ENCODE results near the gene DPYSL4.

Gene DPYSL4

GRCh38 chr10:132239126-132240031 lies 52.6 kb downstream of the DPYSL4 start:
- no peak for TF ChIP-seq ZNF274 (IDR thresholded peaks at IDR 0.05; ENCODE audit: low read depth, low read length)
- no peak overlapping the region for H3K4me3 ChIP-seq (ENCODE audit: low read length)

GRCh38 chr10:132240156-132240555 lies 53.4 kb downstream of the DPYSL4 start:
- H3K4me3 ChIP-seq (ENCODE audit: low read length), result no peak overlapping the region
- TF ChIP-seq ZNF274 (IDR thresholded peaks at IDR 0.05; ENCODE audit: low read depth, low read length), result no peak

GRCh38 chr10:132240581-132240980 lies 53.8 kb downstream of the DPYSL4 start:
- no peak for TF ChIP-seq ZNF274 (IDR thresholded peaks at IDR 0.05; ENCODE audit: low read depth, low read length)

GRCh38 chr10:132241086-132241485 lies 54.3 kb downstream of the DPYSL4 start:
- H3K4me3 ChIP-seq (ENCODE audit: low read length), result no peak overlapping the region
- no peak for TF ChIP-seq ZNF274 (IDR thresholded peaks at IDR 0.05; ENCODE audit: low read depth, low read length)

More at GRCh38 chr10:132240581-132240980, 53.8 kb downstream of the DPYSL4 start:
- no peak overlapping the region for H3K4me3 ChIP-seq (ENCODE audit: low read length)

GRCh38 chr10:132241496-132241895 lies 54.7 kb downstream of the DPYSL4 start:
- no peak for TF ChIP-seq ZNF274 (IDR thresholded peaks at IDR 0.05; ENCODE audit: low read depth, low read length)
- H3K4me3 ChIP-seq (ENCODE audit: low read length), result no peak overlapping the region

- H3K4me3 ChIP-seq (ENCODE audit: low read length), result no peak overlapping the region
- no peak for TF ChIP-seq ZNF274 (IDR thresholded peaks at IDR 0.05; ENCODE audit: low read depth, low read length)
These were observed 55.5 kb downstream of the DPYSL4 start for GRCh38 chr10:132242103-132242840.

DNA sequence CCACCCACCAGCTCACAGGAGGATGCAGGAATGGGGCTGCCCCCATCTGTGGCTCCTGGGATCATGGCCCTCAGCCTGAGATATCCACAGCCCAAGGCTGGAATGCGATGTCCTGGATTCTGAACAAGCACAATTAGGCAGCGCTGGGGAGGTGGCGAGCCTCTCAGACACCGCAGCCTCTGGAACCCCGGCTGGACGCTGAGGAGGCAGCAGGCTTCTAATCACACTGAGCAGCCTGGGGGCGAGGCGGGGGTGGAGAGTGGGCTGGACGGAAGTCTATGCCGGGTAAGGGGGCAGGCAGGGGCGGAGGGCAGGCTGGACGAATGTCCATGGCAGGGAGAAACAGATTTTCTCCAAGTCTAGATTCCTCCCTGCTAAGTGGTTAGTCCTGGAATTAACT lies 56.4 kb downstream of the DPYSL4 start:
- TF ChIP-seq ZNF274 (IDR thresholded peaks at IDR 0.05; ENCODE audit: low read depth, low read length), result no peak

DNA sequence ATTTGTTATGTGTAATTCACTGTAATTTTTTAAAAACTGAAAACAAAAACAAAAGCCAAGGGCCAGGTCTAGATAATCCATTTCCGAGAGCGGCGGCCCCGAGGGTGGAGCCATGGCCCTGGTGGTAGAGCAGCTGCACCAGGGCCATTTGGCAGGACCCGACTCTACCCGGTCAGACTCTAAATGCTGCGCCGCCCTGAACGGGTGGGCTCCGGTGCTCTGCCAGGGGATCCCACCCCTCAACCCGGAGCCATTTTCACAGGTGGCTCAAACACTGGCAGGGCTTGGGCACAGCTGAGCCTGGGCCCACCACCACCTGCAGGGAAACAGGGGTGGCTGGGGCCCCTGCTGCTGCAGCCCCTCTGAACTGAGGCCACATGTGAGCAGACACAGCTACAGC lies 56.9 kb downstream of the DPYSL4 start:
- H3K4me3 ChIP-seq (ENCODE audit: low read length), result no peak overlapping the region
- no peak for TF ChIP-seq ZNF274 (IDR thresholded peaks at IDR 0.05; ENCODE audit: low read depth, low read length)

More for the DNA sequence above, 56.4 kb downstream of the DPYSL4 start:
- H3K4me3 ChIP-seq (ENCODE audit: low read length), result no peak overlapping the region

DNA sequence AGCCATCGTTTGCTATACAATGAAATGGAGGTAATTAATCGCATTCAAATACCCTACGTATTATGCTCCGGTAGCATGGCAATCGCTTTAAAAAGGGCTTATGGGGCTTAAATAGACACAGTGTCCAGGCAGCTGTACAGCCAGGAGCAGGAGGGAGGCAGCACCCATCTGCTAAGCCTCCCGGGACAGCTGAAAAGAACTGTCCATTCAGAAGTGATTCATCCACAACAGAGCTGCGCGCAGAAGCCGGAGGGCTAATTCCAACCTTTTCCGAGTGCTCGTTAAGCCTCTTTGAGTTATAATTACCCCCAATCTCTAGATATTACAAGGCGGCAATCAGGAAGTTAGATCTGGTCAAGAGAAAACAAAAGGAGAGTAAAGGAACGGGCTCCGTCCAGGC lies 58.3 kb downstream of the DPYSL4 start:
- no peak for TF ChIP-seq ZNF274 (IDR thresholded peaks at IDR 0.05; ENCODE audit: low read depth, low read length)
- H3K4me3 ChIP-seq (ENCODE audit: low read length), result no peak overlapping the region

DNA sequence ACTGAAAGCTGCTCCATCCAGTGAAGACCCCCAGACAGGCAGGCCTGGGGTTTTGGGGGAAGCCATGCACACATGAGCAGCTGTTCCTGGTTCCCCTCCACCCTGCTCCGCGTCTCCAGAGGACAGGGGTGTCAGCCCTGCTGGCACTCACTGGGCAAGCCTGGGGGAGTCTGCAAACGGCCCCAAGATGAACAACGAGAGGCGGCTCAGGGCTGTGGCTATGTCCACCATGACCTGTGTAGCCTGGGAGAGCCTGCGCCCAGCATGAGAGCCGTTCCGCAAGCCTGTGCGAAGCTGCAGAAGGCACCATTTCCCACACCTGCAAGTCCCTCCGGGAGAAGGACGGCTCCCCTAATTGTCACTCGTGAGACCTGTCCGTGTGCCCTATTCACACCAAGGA lies 59.5 kb downstream of the DPYSL4 start:
- no peak for TF ChIP-seq ZNF274 (IDR thresholded peaks at IDR 0.05; ENCODE audit: low read depth, low read length)
- no peak overlapping the region for H3K4me3 ChIP-seq (ENCODE audit: low read length)

GRCh38 chr10:132247943-132248342 lies 61.2 kb downstream of the DPYSL4 start:
- TF ChIP-seq ZNF274 (IDR thresholded peaks at IDR 0.05; ENCODE audit: low read depth, low read length), result no peak
- H3K4me3 ChIP-seq (ENCODE audit: low read length), result no peak overlapping the region

GRCh38 chr10:132248455-132249225 lies 61.9 kb downstream of the DPYSL4 start:
- no peak overlapping the region for H3K4me3 ChIP-seq (ENCODE audit: low read length)
- TF ChIP-seq ZNF274 (IDR thresholded peaks at IDR 0.05; ENCODE audit: low read depth, low read length), result no peak

GRCh38 chr10:132249226-132249724 lies 62.5 kb downstream of the DPYSL4 start:
- H3K4me3 ChIP-seq (ENCODE audit: low read length), result no peak overlapping the region
- no peak for TF ChIP-seq ZNF274 (IDR thresholded peaks at IDR 0.05; ENCODE audit: low read depth, low read length)

- no peak for TF ChIP-seq ZNF274 (IDR thresholded peaks at IDR 0.05; ENCODE audit: low read depth, low read length)
- H3K4me3 ChIP-seq (ENCODE audit: low read length), result no peak overlapping the region
These were observed 63.2 kb downstream of the DPYSL4 start for GRCh38 chr10:132249824-132250375.

Measured in GM08714 (cell line).